GM19238 (cell line): ENCODE measurements around the gene SLFN11.
A peak's percentile ranks its signal among the peaks of the same experiment; 100 is the strongest.
"Not testable (repeated sequence)": the region's sequence is repeated elsewhere in the genome, so short reads cannot be mapped to it uniquely, and the experiment has no call there.

Experiments used
- DNase-seq: peaks from one replicate; pipeline ENCODE4 v3.0.0; 2011; ENCODE audit warnings: low spot score; ENCODE audit not compliant: insufficient read length

Gene SLFN11

DNA sequence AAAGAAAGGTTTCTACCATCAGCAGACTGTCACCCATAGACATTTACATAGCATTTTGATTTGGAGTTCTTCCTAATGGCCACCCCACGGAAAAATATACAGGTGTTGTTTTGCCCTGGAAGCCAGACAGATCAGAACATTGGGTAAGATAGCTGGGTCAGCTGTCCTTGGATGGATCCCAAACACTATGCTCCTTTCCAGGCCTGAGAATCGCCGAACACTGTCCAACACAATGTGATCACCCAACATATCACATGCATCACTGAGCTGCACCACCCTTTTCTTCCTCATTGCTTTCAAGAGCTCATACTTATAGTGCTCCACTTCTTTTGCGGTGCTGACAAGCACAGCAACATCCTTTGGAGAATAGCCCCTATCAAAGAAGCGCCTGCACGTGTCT lies 21.1 kb downstream of the SLFN11 start:
- DNase-seq, result no peak

- DNase-seq, result no peak
These were observed 22.9 kb downstream of the SLFN11 start for GRCh38 chr17:35350493-35350892.

GRCh38 chr17:35345926-35346771 lies 27.3 kb downstream of the SLFN11 start:
- DNase-seq, result no peak

DNA sequence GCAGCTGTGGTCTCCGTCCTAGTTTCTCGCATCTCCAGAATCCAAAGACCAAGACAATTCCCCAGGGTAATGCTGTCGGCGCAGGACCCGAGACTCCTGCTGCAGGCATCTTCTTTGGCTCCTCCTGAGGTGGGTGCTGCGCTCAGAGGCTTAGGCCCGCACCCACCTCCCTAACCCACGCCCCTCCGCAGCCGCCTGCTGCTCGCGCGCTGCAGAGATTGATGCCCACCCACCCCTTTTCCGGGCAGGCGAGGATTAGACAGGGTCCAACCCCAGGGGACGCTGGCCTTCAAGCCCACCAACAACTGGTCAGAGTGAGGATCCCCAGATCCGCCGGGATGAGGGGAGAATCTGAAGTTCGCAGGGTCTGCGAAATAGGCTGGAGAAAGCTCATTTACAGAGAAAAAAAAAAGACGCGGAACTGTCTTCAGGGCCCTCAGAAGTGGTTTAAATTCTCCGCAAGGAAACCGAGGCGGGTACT lies 27.9 kb downstream of the SLFN11 start:
- DNase-seq, result no peak

DNA sequence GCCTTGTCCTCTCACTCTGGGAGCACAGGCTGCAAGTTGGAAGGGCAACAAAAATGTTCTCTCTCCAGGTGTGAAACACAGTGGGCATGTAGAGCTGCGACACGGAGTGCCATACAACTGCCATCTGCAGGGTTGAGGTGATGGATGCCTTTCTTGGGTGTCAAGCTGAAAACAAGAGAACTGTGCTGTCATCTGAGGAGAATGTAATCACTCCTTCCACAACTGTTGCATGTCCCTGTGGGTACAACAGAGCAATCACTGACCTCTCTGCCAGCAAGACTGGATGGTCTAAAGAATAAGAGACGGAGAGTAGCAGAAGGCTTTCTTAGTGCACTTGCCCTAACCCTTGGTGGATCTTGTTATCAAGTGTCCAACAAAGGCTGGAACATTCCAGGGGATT lies 29.2 kb downstream of the SLFN11 start:
- no peak for DNase-seq

DNA sequence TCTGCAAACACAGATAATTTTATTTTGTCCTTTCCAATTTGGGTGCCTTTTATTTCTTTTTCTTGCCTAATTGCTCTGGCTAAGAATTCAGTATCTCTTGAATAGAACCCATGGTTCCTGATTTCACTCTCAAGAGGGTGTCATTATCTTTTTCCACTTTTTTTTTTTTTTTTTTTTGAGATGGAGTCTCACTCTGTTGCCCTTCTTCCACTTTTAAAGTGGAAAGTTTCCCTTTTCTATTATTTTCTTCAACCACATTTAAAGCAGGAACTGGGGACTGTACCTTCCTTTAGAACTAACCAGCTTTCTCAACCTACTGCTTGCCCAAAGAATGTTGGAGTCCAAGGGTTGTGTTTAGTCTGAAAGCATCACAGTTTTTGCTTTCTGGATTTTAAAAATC lies 31.1 kb downstream of the SLFN11 start:
- no peak for DNase-seq

GRCh38 chr17:35341411-35341992 lies 31.9 kb downstream of the SLFN11 start:
- no peak for DNase-seq

DNA sequence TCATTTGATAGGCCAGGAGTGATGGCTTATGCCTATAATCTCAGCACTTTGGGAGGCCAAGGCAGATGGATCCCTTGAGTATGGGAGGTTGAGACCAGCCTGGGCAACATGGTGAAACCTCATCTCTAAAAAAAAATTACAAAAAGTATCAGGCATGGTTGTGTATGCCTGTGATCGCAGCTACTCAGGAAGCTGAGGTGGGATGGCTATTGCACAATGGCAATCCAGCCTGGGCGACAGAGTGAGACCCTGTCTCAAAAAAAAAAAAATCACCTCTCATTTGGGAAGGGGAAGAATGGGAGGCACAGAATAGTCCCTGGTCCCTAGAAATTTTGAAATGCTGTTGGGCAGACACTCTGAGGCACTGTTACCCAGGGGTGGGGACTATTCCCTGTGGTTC lies 35.2 kb downstream of the SLFN11 start:
- no peak for DNase-seq

DNA sequence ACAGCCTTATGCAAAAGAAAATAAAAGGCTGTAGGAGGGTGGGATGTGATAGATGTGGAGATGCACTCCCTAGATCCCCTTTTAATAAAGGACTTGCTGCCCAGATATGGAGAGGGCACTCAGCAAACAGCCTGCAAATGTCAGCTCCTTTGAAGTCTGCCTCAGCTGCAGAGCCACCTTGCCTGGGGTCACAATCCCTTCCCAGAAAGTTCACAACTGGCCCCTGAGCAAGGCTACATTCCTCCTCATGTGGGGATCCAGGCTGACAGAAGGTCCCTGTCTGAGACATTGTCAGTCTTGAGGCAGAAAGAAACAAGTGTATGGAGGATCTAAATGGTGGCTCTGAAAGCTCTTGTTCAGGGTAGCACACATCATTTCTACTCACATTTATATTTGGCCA lies 36.1 kb downstream of the SLFN11 start:
- no peak for DNase-seq

- DNase-seq, result not testable (repeated sequence)
These were observed 39.8 kb downstream of the SLFN11 start for GRCh38 chr17:35333578-35333977.

DNA sequence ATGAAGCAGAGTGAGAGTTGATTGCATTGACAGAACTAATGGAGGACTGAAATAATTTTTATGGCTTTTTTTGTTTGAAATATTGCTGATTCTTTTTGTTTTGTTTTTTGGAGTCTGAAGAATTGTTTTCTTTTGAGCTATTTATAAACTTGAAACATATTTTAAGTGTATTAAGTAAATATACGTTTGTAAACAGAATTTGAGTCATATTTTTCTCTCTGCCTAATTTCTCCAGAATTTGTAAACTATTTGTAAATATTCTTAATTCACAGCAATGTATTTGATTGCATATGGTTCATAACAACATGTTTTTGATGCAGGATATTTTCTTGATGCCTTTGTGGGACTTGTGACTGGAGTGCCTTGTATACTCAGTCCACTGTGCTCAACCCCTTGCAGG lies 50.7 kb downstream of the SLFN11 start:
- no peak for DNase-seq

GRCh38 chr17:35315971-35316370 lies 57.5 kb downstream of the SLFN11 start:
- DNase-seq, result no peak

DNA sequence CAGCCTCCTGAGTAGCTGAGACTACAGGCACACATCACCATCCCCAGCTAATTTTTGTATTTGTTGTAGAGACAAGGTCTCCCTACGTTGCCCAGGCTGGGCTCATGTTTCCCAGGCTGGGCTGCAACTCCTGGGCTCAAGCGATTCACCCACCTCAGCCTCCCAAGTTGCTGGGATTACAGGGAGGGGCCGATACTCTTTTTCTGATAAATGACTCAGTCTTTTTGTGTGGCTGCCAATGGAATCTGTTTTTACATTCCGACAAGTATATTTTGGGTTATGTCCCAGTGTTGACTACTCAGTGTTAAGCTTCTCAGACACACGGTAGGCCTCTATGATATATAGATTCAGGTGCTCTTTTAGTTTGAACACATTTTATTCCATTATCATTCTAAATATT lies 58.1 kb downstream of the SLFN11 start:
- no peak for DNase-seq

DNA sequence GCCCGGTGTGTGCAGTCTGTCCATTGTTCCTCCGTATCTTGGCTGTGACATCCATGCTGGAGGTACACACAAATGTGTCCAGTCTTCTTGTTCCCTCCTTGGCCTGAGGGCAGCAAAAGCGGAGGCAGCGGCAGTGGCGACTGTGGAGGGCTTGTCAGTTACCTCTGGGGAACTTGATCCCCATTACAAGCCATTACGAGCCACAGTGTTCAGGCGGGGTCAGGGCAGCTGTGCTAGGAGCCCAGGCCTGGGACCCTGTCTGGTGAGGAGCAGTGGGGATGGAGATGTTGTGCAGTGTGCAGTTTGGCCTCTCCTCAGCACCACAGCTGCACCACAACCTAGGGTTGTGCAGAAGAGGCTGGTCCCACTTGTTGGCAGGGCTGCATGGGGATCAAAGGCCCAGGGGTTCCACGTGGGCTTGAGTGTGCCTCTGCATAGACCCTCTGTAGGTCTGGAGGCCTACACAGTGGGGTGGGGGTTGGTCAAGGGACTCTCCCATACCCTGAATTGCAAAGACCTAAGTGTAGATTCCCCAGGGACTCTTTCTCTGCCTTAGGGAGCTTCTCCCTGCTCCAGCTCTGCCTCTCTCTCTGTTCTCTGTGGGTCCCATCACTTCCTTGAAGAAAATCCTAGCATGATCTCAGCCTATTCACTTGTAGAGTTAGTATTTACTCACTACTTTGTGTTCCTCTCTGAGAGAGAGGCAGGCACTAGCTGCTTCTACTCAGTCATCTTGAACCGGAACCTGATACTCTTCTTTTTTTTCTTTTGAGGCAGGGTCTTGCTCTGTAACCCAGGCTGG lies 58.8 kb downstream of the SLFN11 start:
- no peak for DNase-seq

DNA sequence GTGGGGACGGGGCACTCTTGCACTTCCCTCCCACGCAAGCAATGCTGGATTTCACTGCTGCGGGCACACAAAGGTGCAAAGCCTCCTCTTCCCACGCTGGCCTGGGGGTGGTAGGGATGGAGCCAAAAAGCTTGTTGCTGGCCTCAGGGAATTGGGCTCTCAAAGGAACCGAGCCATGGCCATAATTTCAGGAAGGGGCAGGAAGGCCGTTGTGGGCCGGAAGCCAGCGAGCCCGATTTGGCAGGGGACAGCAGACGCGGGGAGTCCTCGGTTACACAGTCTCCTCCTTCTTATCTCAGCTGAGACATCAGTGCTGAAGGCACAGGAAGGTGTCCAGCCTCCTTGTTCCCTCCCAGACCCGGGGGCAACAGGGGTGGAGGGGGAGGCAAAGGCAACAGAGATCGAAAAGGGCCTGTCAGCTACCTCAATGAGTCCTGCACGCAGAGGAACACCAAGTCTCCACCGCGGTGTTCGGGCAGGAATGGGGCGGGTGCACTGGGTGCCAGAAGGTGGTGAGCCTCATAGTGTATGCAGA lies 59.5 kb downstream of the SLFN11 start:
- DNase-seq, result no peak

DNA sequence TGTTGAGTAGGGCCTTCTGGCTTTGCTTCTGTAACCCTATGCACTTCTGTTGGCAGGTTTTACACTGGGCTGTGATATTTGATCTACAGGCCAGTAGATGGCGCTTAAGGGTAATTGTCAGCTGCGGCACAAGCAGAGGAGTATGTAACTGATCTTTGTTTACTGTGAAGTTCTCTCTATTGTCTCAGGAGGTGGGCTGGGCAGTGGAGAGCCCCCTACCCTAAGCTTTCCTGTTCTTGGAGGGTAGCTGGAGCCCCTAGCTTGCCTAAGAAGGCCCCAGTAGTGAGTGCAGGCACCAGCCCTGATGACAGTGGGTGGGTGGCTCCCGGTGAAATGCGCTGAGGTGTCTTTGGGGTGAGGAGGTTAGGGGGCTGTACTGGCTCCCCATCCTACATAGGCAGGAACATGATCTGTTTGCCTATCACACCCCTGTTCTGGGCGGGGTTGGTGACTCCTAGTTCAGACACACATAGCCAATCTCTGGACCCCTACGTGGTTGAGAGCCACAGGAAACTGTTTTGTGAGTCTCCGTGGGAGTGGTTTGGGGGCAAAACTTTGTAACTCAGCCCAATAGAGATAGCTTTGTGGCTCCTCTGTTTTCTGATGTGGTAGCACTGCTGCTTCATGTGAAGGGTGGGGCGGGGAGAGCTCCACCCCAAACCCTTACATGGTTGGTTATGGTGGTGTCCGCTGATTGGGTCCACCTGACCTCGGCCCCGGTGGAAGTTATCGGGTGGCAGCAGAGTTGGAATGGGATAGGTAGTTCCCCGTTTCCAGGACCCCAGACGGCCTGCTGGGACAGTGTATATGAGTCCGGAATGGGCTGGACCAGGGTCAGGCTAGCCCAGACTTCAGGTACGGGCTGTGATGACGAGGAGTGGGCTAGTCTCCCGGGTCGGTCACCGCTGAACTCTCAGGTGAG lies 60.4 kb downstream of the SLFN11 start:
- peak; percentile 42 for DNase-seq

- DNase-seq, result no peak
These were observed 61.1 kb downstream of the SLFN11 start for GRCh38 chr17:35312346-35312745.

DNA sequence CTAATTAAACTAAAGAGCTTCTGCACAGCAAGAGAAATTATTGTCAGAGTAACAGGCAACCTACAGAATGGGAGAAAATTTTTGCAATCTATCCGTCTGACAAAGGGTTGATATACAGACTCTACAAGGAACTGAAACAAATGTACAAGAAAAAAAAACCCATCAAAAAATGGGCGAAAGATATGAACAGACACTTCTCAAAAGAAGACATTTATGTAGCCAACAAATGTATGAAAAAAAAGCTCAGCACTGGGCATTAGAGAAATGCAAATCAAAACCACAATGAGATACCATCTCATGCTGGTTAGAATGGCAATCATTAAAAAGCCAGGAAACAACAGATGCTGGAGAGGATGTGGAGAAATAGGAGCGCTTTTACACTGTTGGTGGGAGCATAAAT lies 64.1 kb downstream of the SLFN11 start:
- DNase-seq, result not testable (repeated sequence)
